GM19351 (cell line): ENCODE results near the gene GMDS.

ENCODE experiments used
- ATAC-seq: cut with Tn5 transposase; IDR thresholded peaks from one replicate; pipeline ENCODE4 v1.9.1; 2021; ENCODE audit warnings: mild to moderate bottlenecking, moderate library complexity; ENCODE audit not compliant: unreplicated experiment

GMDS gene

DNA sequence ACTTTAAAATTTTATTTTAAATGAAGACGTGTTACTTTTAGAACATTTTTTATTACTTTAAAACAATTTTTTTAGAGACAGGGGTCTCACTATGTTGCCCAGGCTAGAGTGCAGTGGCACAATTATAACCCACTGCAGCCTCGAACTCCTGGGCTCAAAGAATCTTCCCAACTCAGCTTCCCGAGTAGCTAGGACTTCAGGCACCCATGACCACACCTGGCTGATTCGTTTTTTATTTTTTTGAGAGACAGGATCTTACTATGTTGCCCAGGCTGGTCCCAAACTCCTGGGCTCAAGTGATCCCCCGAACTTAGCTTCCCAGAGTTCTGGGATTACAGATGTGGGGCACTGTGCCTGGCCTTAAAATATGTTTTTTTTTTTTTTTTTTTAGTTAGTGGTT lies 287.7 kb downstream of the GMDS start:
- no peak for ATAC-seq

DNA sequence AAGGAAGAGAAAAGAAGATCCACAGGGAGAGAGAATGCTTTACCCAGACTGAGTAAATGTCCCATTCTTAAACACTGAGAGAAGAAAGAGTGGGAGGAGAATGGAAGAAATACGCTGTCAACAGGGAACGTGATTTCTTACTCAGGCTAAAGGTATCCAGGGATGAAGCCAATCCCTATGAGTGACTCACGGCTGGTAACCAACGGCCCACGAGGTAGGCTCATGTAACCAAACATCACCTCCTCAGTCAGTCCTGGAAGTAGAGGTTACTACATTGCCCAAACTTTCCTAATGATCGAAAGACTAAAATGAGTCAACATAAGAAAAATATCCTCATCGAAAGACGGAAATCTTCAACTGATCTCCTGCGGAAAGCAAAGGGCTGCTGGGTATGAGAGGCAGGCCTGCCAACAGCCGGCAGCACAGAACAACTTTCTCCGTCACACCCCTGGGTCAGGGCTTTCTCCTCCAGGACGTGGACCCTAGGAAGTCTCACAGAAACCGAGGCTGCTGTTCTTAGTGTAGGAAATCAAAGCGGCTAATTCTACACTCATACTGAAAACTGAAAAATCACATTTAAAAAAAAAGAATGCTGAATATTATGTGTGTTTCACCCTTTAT lies 292.6 kb downstream of the GMDS start:
- no peak for ATAC-seq

- no peak for ATAC-seq
Measured at GRCh38 chr6:1950631-1951030, 294.8 kb downstream of the GMDS start.

DNA sequence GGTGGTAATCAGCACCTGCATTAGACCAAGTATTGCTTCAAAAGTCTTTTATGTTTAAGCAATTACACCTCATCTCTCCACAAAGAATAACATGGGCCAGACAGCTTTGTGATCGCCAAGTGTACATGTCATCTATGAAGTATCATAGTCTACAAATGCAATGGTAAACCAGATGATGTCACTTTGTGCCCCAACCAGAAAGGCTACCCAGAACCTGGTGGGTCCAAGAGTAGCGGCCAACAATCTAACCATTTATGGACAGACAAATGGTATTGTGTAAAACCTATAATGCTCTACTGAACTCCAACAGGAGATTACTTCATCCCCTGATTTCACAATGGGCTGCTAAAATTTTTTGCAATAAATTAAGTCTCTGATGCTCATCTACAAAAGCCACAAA lies 295.9 kb downstream of the GMDS start:
- no peak for ATAC-seq

GRCh38 chr6:1947922-1948321 lies 297.5 kb downstream of the GMDS start:
- no peak for ATAC-seq

DNA sequence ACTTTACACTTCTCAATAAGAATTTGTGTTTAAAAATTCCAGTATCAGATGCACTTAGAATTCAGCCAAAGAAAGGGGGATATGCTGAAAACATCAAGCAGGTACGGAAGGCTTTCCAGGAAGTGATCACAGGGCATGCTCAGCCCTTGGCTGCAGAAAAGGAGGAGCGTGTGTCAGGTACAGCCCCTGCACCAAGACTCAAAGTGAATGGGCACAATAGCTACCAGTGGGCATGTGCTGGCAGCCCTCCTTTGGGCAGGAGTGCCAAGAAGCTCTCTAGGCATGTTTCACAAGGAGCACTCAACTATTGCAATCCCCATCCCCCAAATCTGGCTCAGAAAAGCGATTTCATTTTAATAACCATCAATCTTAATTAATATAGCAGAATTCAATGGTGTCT lies 298.8 kb downstream of the GMDS start:
- ATAC-seq: no peak

- peak; percentile 72 for ATAC-seq
Measured at GRCh38 chr6:1945235-1945832, 300.1 kb downstream of the GMDS start.

GRCh38 chr6:1942834-1943233 lies 302.6 kb downstream of the GMDS start:
- ATAC-seq: no peak

DNA sequence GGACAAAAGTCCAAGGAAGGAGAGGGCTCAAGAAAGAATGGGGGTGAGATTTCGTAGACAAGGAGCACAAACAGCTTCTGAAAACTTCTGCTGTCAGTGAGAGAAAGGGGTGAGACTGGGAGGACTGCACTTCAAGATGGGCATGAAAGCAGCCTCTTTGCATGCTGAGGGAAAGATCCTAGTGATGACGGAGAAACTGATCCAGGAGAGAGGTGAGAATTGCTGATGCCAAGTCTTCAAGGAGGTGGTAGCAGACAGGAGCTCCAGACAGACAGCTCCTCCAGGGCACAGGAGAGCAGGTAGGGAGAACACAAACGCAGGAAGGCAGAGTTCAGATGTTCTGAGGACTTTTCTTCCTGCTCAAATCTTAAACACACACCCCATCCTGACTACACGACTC lies 303.9 kb downstream of the GMDS start:
- no peak for ATAC-seq

DNA sequence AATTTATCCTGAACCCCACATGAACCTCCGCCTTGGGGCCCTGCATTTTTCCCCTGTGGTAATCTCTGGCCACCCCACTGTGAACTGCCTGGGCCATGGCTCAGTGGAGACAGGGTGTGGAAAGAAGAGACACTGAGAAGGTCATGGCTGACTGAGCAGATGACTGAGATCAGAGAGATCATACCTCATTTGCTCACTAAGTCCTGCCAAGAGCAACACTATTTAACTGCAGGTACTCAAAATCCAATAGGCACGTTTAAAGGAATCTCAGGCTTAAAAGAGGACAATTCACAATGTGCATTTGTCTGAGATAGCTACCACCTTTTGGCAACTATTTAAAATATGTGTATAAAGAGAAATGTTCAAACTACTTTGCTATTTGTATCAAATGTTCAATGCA lies 305.0 kb downstream of the GMDS start:
- ATAC-seq: peak; percentile 77

GRCh38 chr6:1933292-1933691 lies 312.1 kb downstream of the GMDS start:
- ATAC-seq: no peak

DNA sequence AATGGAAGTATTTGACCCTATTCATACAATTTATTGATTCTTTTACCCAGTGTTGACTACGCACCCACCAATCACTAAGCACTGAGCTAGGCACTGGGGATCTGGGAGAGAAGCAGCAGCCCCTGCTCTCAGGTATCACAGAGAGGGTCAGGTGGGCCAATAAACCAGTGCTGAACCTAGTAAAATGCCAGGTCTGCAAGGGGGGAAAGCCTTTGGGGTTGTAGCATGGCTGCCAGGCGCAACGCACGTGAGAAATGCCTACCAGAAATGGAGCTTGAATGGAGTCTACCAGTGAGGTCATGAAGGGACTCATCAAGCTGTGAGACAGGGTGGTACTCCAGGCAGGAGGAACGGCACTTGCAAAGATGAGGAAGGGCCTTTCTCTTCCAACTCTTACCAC lies 313.6 kb downstream of the GMDS start:
- no peak for ATAC-seq

DNA sequence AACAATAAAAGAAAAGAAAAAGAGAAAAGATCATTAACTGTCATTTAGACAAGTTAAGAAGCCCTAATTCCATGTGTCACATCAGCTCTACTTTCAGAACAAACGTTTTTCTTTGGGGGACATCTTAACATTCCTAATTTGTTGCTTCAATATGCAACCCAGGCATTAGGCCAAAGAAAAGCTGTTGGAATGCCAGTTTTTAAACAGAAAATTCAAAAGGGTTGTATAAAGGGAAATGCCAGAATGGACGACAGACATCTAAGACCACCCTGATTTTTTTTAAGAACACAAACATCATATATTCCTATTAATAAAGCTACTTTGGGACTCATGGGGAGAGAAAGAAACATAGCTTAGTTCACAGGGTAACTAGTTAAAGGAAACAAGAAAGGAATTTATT lies 315.0 kb downstream of the GMDS start:
- no peak for ATAC-seq

- no peak for ATAC-seq
Measured at GRCh38 chr6:1929931-1930330, 315.5 kb downstream of the GMDS start.

GRCh38 chr6:1925743-1926430 lies 319.5 kb downstream of the GMDS start:
- no peak for ATAC-seq

- no peak for ATAC-seq
Measured at GRCh38 chr6:1923449-1923848, 322.0 kb downstream of the GMDS start.

GRCh38 chr6:1917626-1918371 lies 327.6 kb downstream of the GMDS start:
- ATAC-seq: no peak

DNA sequence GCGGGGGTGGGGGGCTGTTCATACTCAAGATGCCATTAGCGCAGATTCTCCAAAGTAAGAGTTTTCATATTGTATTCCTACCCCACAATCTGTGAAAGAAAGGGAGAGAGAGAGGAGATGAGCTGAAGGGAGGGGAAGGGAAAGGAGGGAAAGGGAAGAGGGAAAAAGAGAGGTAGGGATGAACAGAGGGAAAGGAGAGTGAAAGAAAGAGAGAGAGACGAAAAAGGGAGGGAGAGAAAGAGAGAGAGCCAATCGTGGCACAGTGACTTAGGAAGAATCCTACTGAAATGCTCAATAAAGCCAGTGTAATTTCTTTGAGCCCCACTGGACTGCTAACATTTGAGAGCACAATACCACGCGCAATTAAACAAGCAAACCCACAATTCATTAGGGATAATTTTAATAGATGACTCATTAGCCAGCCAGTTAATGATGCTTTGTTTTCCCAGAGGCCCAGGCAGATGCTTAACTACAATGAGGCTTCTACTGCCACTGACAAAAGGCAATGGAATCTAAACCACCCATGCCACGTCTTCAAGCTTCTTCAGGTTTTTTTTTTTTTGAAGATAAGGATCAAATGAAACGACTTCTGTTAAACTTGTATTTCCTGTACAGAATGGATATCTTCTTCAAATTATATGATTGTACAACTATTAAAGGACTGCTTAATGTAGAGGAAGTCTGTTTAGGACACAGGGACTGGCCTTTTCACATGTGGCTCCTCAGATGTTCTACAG lies 328.9 kb downstream of the GMDS start:
- no peak for ATAC-seq

GRCh38 chr6:1915226-1915625 lies 330.2 kb downstream of the GMDS start:
- no peak for ATAC-seq

- no peak for ATAC-seq
Measured at GRCh38 chr6:1913577-1913976, 331.8 kb downstream of the GMDS start.

DNA sequence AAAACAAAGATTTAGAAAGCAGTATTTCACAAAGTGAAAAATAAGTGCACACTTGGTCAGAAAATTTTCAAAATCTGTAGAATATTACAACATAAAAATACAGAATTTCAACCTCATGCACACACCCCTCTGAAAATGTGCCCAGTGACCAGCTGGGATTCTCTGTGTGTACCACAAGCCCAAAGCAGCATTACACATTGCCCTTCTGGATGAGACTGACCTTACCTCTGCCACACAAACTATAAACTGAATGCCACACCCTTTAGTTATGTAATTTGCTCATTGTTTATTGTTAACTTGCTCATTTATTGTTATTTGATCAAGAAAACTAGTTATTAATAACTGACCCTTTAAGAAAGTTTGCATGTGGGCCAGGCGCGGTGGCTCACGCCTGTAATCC lies 332.7 kb downstream of the GMDS start:
- ATAC-seq: no peak
